Upper lobe of left lung (tissue), 4 donors: Measurements from ENCODE around the gene ASTN2.

Source experiments
- CTCF ChIP-seq, 6 experiments: fragments of 450-650 bp in 4 of 6; fragments of 200-600 bp in 2 of 6; sonication (generic) in 2 of 6; IDR thresholded peaks; one replicate each; pipeline ENCODE4 v1.5.1; 2016 to 2019; ENCODE audit warnings: antibody characterized with exemption in 6 of 6
- EP300 ChIP-seq, 4 donors: sonication (generic); formaldehyde crosslinking; IDR thresholded peaks; one replicate each; pipeline ENCODE4 v1.5.1; 2017; ENCODE audit warnings: antibody characterized with exemption in 4 of 4, control low read depth in 2 of 4
- POLR2A ChIP-seq, 4 donors: fragments of 450-650 bp; IDR thresholded peaks; one replicate each; pipeline ENCODE4 v1.5.1; 2016 to 2017; ENCODE audit warnings: antibody characterized with exemption in 4 of 4, mild to moderate bottlenecking in 2 of 4

DNA sequence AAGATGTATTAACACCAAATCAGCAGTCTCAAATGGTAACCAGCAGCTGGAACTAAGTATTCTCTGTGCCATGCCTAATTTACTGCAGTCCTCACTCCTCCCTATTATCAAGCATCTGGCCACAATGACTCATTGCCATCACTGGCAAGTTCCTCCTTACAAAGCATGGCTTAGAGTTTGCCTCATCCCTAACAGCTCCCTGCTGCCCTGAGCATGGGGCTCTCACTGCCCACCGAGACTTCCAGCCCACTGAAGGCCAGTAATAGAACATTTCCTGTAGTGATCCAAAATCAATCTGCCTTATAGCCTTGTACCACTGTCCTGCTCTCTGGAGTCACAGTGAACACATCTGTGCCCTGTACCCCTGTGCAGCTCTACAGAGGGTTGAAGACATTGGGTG is 939.7 kb downstream of the ASTN2 start:
- TF ChIP-seq POLR2A (IDR thresholded peaks at IDR 0.05) (no peak), CTCF (IDR thresholded peaks at IDR 0.05) (no peak), EP300 (IDR thresholded peaks at IDR 0.05) (no peak)
